ENCODE results near the gene KRTAP16-1.

KRTAP16-1 gene

GRCh38 chr17:41327411-41328120, 18.5 kb upstream of the KRTAP16-1 start:
- no peaks in the 10 kb centered on the region; the same call in 1 of the 2 replicates for H3K27me3 ChIP-seq (replicated peaks; ENCODE audit: control insufficient read depth, insufficient read depth, low read length)
- no peak for DNase-seq (ENCODE audit: extremely low read depth, insufficient read length)
- no peaks in the 10 kb centered on the region for H3K36me3 ChIP-seq (ENCODE audit: control insufficient read depth, insufficient read depth, low read length)
- no peak overlapping the region for H3K4me3 ChIP-seq (replicated peaks; ENCODE audit: low read depth, low read length)
- no peak for TF ChIP-seq CTCF (IDR thresholded peaks at IDR 0.05; ENCODE audit: insufficient read depth, low read length, poor library complexity, severe bottlenecking)

GRCh38 chr17:41326173-41327145, 17.4 kb upstream of the KRTAP16-1 start:
- H3K36me3 ChIP-seq (ENCODE audit: control insufficient read depth, insufficient read depth, low read length), result no peaks in the 10 kb centered on the region
- no peak for TF ChIP-seq CTCF (IDR thresholded peaks at IDR 0.05; ENCODE audit: insufficient read depth, low read length, poor library complexity, severe bottlenecking)
- no peaks in the 10 kb centered on the region; the same call in 1 of the 2 replicates for H3K27me3 ChIP-seq (replicated peaks; ENCODE audit: control insufficient read depth, insufficient read depth, low read length)
- no peak for DNase-seq (ENCODE audit: extremely low read depth, insufficient read length)
- H3K4me3 ChIP-seq (replicated peaks; ENCODE audit: low read depth, low read length), result no peak overlapping the region

GRCh38 chr17:41325611-41326010, 16.5 kb upstream of the KRTAP16-1 start:
- H3K4me3 ChIP-seq (replicated peaks; ENCODE audit: low read depth, low read length), result no peak overlapping the region
- DNase-seq (ENCODE audit: extremely low read depth, insufficient read length), result no peak
- no peak for TF ChIP-seq CTCF (IDR thresholded peaks at IDR 0.05; ENCODE audit: insufficient read depth, low read length, poor library complexity, severe bottlenecking)
- H3K36me3 ChIP-seq (ENCODE audit: control insufficient read depth, insufficient read depth, low read length), result no peaks in the 10 kb centered on the region
- no peaks in the 10 kb centered on the region; the same call in 1 of the 2 replicates for H3K27me3 ChIP-seq (replicated peaks; ENCODE audit: control insufficient read depth, insufficient read depth, low read length)

- no peaks in the 10 kb centered on the region for H3K36me3 ChIP-seq (ENCODE audit: control insufficient read depth, insufficient read depth, low read length)
- no peak for TF ChIP-seq CTCF (IDR thresholded peaks at IDR 0.05; ENCODE audit: insufficient read depth, low read length, poor library complexity, severe bottlenecking)
- H3K27me3 ChIP-seq (replicated peaks; ENCODE audit: control insufficient read depth, insufficient read depth, low read length), result no peaks in the 10 kb centered on the region; the same call in 1 of the 2 replicates
- no peak for DNase-seq (ENCODE audit: extremely low read depth, insufficient read length)
- H3K4me3 ChIP-seq (replicated peaks; ENCODE audit: low read depth, low read length), result no peak overlapping the region
Observed at GRCh38 chr17:41325126-41325525, 16.0 kb upstream of the KRTAP16-1 start.

GRCh38 chr17:41324180-41325075, 15.3 kb upstream of the KRTAP16-1 start:
- no peak for TF ChIP-seq CTCF (IDR thresholded peaks at IDR 0.05; ENCODE audit: insufficient read depth, low read length, poor library complexity, severe bottlenecking)
- DNase-seq (ENCODE audit: extremely low read depth, insufficient read length), result no peak
- H3K36me3 ChIP-seq (ENCODE audit: control insufficient read depth, insufficient read depth, low read length), result no peaks in the 10 kb centered on the region
- H3K27me3 ChIP-seq (replicated peaks; ENCODE audit: control insufficient read depth, insufficient read depth, low read length), result no peaks in the 10 kb centered on the region; the same call in 1 of the 2 replicates
- H3K4me3 ChIP-seq (replicated peaks; ENCODE audit: low read depth, low read length), result no peak overlapping the region

All from GM06990 (cell line).